NCI-H226 (cell line): ENCODE measurements around the gene FCGBP.

Experiments used
- DNase-seq: peaks from one replicate; pipeline ENCODE4 v3.0.0-alpha.2; 2015

The FCGBP gene

DNA sequence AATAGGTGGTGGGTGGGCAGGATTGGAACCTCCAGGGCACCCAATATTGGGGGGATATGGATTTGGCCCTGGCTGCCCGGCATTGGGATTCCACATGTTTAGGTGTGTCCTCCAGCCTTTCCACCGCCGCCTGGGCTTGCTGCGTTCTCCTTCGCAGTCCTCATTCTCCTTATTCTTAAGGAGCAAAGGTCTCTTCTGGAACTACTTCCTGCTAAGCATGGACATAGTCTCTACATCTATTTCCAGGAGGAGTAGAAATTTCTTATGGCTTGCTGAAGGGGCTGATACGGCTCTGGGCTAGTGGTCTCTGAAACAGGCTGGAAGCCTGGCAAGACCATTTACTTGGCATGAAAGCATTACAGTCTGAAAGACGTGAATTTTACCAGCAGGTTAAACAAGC lies 9.2 kb upstream of the FCGBP start:
- no peak for DNase-seq

DNA sequence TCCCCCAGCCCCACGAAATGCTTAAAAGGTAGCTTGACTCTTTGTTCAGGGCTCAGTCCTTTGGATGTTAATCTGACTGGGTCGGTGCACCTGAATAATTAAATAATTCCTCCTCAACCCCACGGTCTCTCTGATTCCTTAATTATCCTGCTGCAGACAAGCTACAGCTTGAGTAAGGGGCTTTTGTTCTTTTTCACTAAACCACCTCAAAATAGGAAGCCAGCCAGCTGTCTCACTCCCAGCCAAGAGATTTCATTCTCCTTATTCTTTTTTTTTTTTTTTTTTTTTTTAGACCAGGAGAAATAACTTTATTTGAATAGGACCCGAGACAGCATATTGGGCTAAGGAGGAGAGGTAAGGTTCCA lies 7.9 kb upstream of the FCGBP start:
- DNase-seq, result no peak

DNA sequence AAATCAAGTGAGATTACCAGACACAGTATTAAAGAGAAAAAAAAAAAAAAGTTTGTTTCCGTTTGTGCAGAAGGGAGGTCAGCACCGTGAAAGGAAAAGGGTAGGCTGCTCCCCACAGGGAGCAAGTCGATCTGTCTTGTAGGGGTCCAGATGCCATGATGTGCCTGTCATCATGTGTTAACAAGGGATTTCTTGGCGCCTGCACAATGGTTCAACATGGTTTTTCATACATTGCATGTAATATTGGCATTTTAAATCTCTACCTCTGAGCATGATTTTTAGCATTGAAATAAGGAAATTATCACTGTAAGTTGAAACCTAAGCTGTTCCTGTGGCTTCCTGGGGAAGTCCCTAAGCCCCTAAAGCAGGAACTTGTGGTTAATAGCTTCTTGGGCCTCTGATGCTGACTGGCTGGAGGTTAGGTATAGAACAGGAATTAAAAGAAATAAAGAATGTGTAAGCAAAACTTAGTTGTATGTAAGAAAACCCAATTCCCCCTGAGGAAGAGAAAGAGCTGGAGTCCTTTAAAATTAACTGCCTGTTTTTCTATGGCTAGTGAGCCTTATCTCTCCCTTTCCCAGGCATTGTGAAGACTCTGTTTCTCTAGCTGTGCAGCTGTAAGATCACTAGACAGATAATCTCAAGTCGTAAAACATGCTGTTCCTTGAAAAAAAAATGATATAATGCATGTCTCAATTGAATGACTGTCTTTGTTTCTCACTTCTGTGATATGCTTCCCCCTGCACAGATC lies 7.4 kb upstream of the FCGBP start:
- no peak for DNase-seq

DNA sequence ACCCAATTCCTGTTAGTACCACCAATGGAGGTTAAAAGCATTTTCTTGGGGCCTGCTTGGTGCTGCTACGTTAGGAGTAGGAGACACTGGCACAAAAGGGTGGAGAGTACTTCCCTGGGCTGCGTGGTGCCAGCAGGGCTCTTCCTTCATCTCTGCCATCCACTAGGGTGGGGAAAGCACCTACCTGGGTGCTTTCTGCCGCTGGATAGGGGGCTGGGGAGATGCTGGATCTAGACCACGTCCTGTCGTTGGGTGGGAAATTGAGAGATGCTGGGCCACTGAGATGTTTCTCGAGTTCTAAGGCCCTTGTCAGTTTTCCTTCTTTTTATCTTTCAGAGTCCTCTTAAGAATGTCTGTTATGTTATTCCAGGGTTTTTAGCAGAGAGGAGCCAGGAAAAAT lies 6.7 kb upstream of the FCGBP start:
- DNase-seq, result no peak

DNA sequence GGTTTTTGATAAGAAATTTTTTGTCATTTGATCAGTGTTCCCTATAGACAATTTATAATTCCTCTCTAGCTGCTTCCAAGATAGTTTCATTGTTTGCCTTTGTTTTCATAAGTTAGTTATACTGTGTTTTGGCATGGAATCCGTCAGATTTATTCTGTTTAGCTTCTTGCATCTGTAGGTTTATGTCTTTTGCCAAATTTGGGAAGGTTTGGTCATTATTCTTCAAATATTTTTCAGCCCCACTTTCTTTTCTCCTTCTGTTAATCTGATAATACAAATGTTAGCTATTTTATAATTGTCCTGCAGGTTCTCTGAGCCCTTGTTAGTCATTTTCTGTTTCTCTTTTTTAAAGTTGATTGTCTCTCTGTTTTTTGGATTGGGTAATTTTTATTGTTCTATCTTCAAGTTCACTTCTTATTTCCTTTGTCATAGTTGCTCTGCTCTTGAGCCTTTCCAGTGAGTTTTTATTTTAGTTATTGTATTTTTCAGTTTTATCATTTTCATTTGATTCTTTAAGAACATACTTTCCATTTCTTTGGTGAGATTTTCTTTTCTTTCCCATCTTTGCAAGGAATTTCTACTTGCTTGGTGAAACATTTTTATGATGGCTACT lies 5.9 kb upstream of the FCGBP start:
- no peak for DNase-seq

GRCh38 chr19:39939556-39939955 lies 5.1 kb upstream of the FCGBP start:
- no peak for DNase-seq

GRCh38 chr19:39937787-39938186 lies 3.4 kb upstream of the FCGBP start:
- no peak for DNase-seq

DNA sequence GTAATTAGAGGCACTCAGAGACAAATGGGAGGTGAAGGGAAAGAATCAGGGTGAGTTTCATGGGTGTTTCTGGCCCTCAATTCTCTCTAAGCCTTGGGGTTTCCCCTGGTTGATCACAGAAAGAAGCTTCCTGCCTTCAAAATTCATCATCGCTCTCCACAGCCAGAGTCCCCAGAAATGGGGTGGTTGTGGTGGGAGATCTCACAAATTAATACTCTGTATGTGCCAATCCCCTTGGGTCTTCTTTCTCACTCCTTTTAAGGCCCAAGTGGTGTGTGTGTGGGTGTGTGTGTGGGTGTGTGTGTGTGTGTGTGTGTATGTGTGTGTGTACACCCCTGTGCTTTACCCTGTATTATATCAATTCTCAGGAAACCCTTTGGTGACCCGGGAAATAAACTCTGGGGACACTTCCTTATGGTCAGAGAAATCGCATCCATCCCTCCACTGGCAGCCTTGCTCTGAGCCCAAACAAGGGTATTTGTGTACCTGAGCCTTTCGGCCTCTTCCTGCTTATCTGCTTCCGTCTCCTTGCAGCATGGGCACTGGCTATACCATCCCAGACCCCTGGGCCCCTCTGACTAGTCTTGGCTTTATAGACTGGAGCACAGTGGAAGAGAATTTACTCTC lies 2.8 kb upstream of the FCGBP start:
- DNase-seq, result no peak

DNA sequence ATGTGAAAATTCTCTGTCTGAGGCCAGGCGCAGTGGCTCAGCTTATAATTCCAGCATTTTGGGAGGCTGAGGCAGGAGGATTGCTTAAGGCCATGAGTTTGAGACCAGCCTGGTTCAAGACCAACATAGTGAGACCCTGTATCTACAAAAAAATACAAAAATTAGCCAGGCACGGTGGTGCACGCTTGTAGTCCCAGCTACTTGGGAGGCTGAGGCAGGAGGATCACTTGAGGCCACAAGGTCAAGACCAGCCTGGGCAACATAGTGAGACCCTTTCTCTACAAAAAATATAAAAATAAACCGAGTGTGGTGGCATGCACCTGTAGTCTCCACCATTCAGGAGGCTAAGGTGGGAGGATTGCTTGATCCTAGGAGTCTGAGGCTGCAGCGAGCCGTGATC lies 2.2 kb upstream of the FCGBP start:
- no peak for DNase-seq

GRCh38 chr19:39936020-39936419 lies 1.6 kb upstream of the FCGBP start:
- no peak for DNase-seq

DNA sequence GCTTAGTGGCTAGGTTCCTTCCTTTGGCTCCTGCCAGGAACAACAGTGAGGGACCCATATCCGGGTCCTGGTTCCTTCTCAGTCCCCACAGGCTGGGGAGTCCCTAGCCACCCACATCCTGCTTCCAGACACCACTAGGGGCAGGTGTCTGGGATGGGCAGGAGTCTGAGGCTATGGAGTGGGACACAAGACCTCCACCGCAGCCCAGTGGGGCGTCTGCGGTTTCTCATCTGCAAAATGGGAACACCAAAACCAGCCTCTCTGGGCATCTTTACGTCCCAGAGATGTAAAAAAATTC lies 879 bp upstream of the FCGBP start:
- no peak for DNase-seq

DNA sequence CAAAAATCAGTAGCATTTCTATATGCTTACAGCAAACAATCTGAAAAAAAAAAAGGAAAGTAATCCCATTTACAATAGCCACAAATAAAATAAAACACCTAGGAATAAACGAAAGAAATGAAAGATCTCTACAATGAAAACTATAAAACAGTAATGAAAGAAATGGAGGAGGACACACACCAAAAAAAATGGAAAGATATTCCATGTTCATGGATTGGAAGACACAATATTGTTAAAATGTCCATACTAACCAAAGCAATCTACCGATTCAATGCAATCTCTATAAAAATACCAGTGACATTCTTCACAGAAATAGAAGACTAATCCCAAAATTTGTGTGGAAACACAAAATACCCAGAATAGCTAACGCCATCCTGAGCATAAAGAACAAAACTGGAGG lies 4.7 kb downstream of the FCGBP start:
- no peak for DNase-seq

- DNase-seq, result no peak
Observed at GRCh38 chr19:39928357-39928725, 6.1 kb downstream of the FCGBP start.

DNA sequence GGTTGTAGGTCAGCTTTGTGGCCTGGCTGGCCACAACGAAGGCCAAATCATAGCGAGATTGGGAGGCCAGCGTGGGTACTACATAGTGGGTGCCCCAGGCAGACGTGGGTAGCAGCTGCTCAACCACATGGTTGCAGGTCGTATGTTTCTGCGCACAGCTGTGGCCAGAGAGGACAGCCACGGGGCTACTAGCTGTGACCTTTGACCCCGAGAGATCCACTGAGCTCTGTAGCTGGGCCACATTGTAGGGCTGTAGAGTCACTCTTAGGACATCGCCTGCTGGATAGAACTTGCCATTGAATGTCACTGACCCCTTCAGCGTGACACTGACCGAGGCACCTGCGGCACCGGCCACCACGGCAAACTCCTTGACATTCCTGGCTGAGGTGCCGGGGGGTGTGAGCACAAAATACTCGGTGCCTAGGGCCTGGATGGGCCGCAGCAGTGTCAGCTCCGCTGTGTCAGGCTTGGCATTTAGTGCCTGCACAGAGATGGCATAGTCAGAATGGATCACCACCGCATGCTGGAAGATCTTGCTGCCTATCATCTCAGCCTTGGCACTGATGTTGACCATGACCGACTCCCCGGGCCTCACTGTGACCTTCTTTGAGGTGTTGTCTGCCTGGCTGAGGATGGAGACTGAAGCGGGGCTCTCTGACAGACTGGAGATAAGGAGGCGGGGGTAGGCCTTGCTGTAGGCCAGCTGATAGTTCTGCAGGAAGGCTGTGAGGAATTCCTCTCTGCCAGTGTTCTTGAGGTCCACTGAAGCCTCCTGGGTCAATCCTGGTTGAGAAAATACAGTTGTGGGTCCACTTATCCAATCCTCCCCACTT lies 6.7 kb downstream of the FCGBP start:
- no peak for DNase-seq

DNA sequence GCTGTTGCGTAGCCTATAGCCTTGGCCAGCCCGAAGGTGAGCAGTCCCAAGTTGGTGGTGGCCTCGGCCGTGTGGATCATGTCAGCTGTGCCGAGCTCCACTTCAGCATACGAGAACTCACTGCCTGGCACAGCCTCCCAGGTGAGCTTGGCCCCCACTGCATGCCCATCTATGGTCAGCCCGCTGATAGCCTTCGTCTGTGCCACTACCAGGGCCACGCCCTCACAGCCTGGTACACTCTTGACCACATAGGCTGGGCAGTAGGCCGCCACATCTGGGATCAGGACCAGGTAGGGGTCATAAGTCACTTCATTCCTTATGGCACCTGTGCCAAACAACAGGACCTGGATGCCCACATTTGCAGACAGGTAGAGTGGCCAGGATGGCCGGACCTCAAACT lies 7.4 kb downstream of the FCGBP start:
- no peak for DNase-seq

DNA sequence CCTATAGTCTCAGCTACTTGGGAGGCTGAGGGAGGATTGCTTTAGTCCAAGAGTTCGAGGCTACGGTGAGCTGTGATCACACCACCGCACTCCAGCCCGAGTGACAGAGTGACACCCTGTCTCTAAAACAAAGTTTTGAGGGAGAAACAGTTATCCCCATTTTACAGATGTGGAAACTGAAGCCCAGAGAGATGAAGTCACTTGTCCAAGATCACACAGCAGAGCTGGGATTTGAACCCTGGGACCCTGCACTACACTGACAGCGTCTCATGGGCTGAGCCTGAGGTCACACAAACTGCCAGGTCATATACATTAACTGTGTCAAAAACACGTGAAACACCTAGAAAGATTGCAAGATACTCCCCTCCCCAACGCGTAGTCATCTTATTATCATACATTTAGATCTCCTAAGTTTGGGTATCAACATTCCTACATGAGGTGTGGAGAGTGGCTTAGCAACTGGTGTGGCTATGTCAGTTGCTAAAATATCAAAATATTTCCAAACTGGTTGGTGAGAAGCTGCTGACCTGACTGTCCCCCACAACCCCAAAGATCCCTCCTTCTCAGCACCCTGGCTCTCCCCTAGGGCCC lies 8.2 kb downstream of the FCGBP start:
- DNase-seq, result no peak

GRCh38 chr19:39924952-39925351 lies 9.5 kb downstream of the FCGBP start:
- no peak for DNase-seq

DNA sequence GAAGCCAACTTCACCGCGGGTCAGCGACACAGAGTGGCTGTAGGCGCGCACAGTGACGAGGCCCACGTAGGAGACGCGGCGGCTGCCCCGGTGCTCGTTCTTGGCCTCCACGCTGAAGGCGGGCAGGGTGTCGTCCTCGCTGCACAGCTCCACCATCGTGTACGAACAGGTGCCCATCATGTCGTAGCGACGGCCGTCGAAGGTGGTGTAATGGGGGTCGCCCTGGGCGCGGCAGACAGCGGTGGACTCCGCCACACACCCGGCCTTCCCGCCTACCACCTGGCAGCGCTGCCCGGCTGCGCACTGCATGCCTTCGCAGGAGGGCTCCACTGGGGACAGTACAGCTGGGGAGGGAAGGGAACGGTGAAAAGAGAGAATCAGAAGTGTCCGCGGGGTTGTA lies 10.0 kb downstream of the FCGBP start:
- no peak for DNase-seq

GRCh38 chr19:39923862-39924261 lies 10.6 kb downstream of the FCGBP start:
- DNase-seq, result no peak

GRCh38 chr19:39919976-39920375 lies 14.5 kb downstream of the FCGBP start:
- DNase-seq, result no peak

GRCh38 chr19:39918183-39918651 lies 16.2 kb downstream of the FCGBP start:
- no peak for DNase-seq

GRCh38 chr19:39917561-39918182 lies 16.8 kb downstream of the FCGBP start:
- DNase-seq, result no peak

GRCh38 chr19:39916851-39917396 lies 17.5 kb downstream of the FCGBP start:
- DNase-seq, result no peak
